Prostate gland (tissue), 2 donors: ENCODE measurements around the gene PLA2G4A.

Experiments
- CTCF ChIP-seq, 4 experiments: fragments of 200-600 bp in 2 of 4; fragments of 450-650 bp in 2 of 4; sonication (generic) in 2 of 4; IDR thresholded peaks; 1 replicate in 3 of 4; 2 replicates in 1 of 4; pipeline ENCODE4 v1.5.1; 2016 to 2019; ENCODE audit warnings: antibody characterized with exemption in 4 of 4, mild to moderate bottlenecking in 2 of 4, moderate library complexity in 2 of 4
- POLR2A ChIP-seq: fragments of 450-650 bp; IDR thresholded peaks from one replicate; pipeline ENCODE4 v1.6.1; 2016; ENCODE audit warnings: antibody characterized with exemption, mild to moderate bottlenecking
- POLR2AphosphoS5 ChIP-seq: sonication (generic); formaldehyde crosslinking; IDR thresholded peaks from one replicate; pipeline ENCODE4 v1.6.1; 2017; ENCODE audit warnings: antibody characterized with exemption

- no peak for TF ChIP-seq POLR2A
- no peak for TF ChIP-seq CTCF (IDR thresholded peaks at IDR 0.05)
- TF ChIP-seq POLR2AphosphoS5 = no peak
Observed at GRCh38 chr1:186849271-186849671, 20.5 kb downstream of the PLA2G4A start.
